Suprapubic skin (tissue), 3 donors: ENCODE data around the gene DHPS.

ENCODE experiments used
- POLR2A ChIP-seq, 2 donors: fragments of 450-650 bp; IDR thresholded peaks; one replicate each; pipeline ENCODE4 v1.6.1; 2017; ENCODE audit warnings: antibody characterized with exemption in 2 of 2, mild to moderate bottlenecking in 2 of 2, moderate library complexity in 2 of 2
- TF ChIP-seq, protein P1 (sequence below), 2 donors: fragments of 200-600 bp in 1 of 2; fragments of 450-650 bp in 1 of 2; sonication (generic) in 1 of 2; IDR thresholded peaks; one replicate each; pipeline ENCODE4 v1.5.1; 2016 to 2019; ENCODE audit warnings: antibody characterized with exemption in 2 of 2, mild to moderate bottlenecking in 1 of 2, moderate library complexity in 1 of 2

DNA sequence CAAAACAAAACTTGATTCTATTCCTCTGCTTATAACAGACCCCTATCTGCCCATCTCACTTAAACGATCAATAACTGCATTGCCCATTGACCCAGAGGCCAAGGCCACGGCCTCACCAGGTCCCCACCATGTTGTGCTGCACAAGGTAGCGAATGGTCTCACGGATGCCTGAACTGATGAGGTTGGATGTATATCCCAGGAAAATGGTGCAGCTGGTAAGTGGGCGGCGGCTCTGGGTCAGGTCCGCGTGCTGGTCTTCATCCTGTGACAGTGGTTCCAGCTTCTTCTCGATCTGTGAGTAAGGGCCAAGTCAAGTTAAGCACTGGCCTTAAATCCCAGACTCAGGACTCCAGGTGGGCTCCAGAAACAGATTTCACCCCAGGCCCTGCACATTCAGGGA lies 1.6 kb downstream of the DHPS start:
- no peak for TF ChIP-seq POLR2A (IDR thresholded peaks at IDR 0.05)
- TF ChIP-seq, protein P1, sequence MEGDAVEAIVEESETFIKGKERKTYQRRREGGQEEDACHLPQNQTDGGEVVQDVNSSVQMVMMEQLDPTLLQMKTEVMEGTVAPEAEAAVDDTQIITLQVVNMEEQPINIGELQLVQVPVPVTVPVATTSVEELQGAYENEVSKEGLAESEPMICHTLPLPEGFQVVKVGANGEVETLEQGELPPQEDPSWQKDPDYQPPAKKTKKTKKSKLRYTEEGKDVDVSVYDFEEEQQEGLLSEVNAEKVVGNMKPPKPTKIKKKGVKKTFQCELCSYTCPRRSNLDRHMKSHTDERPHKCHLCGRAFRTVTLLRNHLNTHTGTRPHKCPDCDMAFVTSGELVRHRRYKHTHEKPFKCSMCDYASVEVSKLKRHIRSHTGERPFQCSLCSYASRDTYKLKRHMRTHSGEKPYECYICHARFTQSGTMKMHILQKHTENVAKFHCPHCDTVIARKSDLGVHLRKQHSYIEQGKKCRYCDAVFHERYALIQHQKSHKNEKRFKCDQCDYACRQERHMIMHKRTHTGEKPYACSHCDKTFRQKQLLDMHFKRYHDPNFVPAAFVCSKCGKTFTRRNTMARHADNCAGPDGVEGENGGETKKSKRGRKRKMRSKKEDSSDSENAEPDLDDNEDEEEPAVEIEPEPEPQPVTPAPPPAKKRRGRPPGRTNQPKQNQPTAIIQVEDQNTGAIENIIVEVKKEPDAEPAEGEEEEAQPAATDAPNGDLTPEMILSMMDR (IDR thresholded peaks at IDR 0.05) = no peak
